Activated CD8-positive, alpha-beta memory T cell treated with anti-CD3 and anti-CD28 coated beads, Interleukin-2, amount 50 U/mL, for 1 hour (primary cell): Measurements from ENCODE around the gene SDC3.
"Not testable (repeated sequence)": the region's sequence is repeated elsewhere in the genome, so short reads cannot be mapped to it uniquely, and the experiment has no call there.

Source experiments
- DNase-seq: peaks from one replicate; pipeline ENCODE4 v3.0.0-alpha.2; 2020; ENCODE audit errors: extremely low read depth

The SDC3 gene

DNA sequence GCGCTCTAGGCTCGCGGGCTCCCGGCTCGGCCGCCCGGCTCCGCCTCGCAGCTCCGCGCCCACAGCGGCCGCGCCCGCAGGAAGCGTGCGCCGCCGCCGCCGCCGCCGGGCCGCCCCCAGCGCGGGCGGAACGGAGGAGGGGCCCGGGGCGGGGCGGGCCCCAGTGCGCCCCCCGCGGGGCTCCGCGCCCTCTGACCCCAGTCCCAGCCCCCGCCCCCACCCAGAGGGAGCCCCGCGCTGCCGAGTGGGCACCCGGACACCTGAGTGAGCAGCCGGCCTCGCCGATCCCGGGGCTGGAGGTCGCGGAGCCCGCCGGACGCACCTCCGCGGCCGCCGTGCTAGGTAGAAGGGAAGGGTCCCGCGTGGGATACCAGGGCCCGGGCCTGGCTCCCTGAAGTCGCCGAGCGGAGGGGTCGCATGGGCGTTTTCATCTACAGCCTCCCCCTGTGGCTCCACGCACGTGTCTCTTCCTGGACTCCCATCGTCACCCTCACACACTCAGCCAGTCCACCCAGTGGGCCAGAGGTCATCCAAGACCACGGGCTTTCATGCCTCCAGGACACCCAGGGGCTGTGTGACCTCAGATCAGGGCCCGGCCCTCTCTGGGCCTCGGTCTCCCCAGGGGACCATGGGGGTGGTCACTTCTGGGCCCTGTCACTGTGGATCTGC, at the start of gene SDC3:
Gene SDC3 (minus strand): TSS at position 63 of the 669 bp plus-strand sequence. CDS start 172 bp downstream, outside the sequence.
- no peak for DNase-seq

DNA sequence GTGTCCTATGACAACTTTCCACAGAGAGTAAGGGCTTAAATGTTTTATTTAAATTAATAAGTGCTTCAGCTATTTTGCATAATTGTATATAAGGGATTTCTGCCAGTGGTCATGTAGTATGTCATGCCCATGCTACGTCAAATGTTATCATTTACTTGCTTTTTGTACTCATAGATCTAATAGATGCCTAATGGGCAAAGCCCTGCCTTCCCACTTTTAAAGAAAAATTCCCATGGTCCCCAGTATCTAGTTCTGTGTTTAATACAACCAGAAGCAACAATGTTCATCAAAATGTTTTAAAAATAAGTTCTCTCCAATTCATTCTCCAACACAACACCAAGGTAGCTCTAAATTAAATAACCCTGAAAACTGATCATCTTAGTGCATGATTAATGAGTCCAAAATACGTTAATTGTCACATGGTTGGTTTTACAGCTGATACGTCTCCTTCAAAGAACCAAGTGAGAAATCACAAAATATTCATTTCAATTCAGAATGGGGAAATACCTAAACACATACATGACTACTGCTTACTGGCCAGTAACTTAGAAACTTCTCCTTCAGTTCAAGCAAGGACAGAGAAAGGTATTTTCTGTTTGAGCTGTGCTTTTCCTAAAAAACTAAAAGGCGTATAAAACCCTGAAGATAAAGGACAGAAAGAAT, 49.1 kb upstream of the SDC3 start:
- no peak for DNase-seq

- DNase-seq: no peak
These were observed 47.0 kb upstream of the SDC3 start for GRCh38 chr1:30955448-30956015.

GRCh38 chr1:30953685-30954084, 45.1 kb upstream of the SDC3 start:
- DNase-seq: no peak

- DNase-seq: no peak
These were observed 43.5 kb upstream of the SDC3 start for GRCh38 chr1:30952098-30952497.

DNA sequence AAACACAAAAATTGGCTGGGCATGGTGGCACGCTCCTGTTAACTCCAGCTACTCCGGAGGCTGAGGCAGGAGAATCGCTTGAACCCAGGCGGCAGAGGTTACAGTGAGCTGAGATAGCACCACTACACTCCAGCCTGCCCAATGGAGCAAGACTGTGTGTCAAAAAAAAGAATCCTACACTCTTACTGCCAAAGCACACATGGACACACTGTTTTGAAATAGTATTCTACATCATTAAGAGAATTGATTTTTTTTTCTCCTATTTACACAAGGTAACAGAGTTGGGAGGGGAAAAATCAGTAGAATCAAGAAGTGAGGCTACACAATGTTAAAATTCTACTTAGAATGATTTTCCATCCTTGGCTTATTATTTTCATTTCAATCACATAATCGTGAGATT, 42.1 kb upstream of the SDC3 start:
- DNase-seq: no peak

- DNase-seq: no peak
These were observed 41.5 kb upstream of the SDC3 start for GRCh38 chr1:30950053-30950452.

GRCh38 chr1:30949487-30949838, 40.9 kb upstream of the SDC3 start:
- not testable (repeated sequence) for DNase-seq

GRCh38 chr1:30948813-30949486, 40.4 kb upstream of the SDC3 start:
- DNase-seq: not testable (repeated sequence)

DNA sequence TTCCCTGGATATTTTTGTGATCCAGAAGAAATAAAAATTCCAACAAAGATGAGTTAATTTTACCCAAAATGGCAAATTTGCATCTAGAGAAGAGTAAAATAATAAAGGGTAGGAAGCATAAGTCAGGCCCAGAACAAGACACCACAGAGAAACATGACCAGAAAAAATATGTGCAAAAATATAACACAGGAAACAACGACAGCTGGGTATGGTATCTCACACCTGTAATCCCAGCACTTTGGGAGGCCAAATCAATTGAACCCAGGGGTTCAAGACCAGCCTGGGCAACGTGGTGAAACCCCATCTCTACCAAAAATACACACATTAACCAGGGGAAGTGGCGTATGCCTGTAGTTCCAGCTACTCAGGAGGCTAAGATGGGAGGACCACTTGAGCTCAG, 39.7 kb upstream of the SDC3 start:
- DNase-seq: no peak

DNA sequence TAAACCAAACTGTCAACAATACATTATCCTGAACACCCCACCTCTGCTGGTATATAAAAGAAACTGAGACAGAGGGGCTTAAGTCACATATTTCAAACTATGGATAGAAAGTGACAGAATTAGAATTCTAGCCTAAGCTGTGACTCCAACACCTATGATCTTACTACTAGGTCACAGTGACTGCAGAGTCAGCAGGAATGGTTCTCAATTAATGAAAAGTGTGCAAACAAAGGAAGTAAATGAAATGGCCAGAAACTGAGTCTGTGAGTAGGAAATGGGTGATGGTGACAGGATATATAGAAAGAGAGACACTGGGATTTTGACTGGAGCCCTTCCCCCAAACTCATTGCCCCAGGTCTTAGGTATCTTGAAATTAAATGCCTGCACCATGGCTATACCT, 38.7 kb upstream of the SDC3 start:
- no peak for DNase-seq

DNA sequence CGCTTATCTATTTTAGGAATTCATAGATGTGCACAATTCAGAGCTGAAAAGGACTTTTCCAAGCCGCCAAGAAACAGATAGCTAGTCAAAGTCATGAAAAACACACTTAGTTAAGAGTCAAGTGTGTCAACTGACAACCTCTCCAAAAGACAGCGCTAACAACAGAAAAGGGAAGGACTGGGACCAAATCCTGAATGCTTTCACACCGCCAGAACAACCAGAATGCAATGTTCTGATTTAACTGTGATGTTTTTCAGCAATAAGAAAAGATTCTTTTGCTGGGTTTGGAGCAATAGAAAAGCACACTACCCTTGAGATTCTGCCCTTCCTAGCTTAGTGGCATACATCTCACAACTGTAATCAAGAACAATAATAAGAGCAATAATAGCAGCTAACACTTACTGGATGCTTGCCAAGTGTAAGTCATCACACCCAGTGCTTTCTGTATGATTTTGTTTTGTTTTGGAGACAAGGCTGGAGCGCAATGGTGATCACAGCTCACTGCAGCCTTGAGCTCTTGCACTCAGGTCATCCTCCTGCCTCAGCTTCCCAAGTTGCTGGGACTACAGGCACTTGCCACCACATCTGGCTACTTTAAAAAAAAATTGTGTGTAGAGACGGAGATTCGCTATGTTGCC, 33.9 kb upstream of the SDC3 start:
- no peak for DNase-seq

GRCh38 chr1:30940541-30940940, 32.0 kb upstream of the SDC3 start:
- DNase-seq: no peak

DNA sequence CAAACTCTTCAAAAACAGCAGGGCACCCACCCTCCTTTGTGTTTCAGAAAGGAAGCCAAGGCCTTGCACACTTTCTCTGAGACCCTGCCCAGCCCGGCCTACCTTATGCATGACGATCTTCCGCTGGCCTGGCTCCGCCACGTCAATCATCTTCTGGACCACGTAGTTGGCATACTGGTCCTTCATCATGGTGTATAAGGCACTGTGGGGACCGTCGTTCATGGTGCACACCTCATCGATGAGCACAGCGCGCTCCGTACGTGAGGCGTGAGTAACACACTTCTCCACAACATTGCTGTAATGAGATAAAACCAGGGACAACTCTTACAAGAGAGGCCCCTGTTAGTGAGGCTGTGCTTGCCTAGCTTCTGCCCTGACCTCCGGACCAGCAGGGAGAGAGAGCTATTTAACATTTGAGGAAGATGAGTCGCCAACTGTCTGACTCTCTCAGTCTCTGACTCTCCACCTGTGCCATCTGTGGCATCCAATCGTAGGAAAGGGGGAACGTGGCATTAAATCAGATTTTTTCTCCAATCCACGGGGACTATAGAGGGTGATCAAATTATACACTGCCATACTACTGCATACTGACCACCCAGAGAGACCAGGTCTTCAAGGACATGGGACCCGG, 28.1 kb upstream of the SDC3 start:
- no peak for DNase-seq

GRCh38 chr1:30935758-30936157, 27.2 kb upstream of the SDC3 start:
- DNase-seq: not testable (repeated sequence)

- DNase-seq: no peak
These were observed 26.1 kb upstream of the SDC3 start for GRCh38 chr1:30934613-30935012.

GRCh38 chr1:30933874-30934252, 25.3 kb upstream of the SDC3 start:
- no peak for DNase-seq

- no peak for DNase-seq
These were observed 22.1 kb upstream of the SDC3 start for GRCh38 chr1:30930631-30931173.

GRCh38 chr1:30929944-30930525, 21.5 kb upstream of the SDC3 start:
- DNase-seq: no peak

DNA sequence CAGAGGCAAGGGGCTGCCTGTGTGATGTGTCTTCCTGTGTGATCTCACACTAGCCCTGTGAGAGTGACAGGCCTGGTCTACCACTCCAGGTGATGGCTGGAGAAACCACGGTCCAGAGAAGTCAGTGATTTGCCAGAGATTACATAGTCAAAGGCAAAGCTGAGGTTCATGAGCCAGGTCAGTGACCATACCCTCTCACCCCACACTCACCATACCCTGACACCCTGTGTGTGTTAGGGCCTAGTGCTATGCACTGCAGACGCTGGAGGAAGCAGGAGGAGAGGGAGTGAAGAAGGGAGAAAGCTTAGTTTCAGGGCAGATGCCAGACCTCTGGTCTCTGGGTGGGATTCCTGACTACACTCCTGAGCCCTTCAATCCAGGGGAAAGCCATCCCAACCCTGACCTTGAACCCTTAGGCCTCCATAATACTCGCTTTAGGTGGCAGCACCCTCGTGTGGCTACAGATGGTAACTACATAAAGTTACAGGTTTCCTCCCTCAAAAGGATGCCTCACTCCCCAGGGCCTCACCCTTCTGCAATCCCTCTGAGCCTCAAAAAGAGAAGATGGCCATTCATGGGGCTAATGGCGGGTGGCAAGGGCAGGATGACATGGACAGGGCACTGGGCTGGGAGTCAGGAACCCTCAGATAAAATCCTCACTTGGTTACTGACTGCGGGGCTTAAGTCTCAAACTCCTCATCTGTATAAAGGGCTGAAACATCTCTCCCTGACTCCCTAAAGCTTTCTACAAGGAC, 20.8 kb upstream of the SDC3 start:
- no peak for DNase-seq

DNA sequence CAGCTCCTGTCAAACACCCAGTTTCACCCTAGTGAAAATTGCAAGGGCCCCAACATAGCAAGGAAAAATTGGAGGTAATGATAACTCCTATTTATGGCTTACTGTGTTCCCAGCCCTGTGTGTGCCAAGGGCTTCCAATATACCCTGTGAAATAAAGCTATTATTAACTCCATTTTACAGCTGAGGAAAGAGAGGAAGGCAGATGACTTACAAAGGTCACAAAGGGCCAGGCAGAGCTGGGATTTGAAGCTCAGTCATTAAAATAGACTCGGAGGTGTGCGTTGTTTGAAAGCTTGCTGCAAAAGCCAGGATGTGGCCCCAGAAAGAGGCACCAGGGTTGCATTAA, 20.2 kb upstream of the SDC3 start:
- DNase-seq: no peak
